GM18517 (cell line): Measurements from ENCODE around the gene MMS22L.

Experiments
- ATAC-seq: cut with Tn5 transposase; IDR thresholded peaks from one replicate; pipeline ENCODE4 v1.9.1; 2021; ENCODE audit warnings: mild to moderate bottlenecking, moderate library complexity; ENCODE audit not compliant: unreplicated experiment

MMS22L gene, protein sequence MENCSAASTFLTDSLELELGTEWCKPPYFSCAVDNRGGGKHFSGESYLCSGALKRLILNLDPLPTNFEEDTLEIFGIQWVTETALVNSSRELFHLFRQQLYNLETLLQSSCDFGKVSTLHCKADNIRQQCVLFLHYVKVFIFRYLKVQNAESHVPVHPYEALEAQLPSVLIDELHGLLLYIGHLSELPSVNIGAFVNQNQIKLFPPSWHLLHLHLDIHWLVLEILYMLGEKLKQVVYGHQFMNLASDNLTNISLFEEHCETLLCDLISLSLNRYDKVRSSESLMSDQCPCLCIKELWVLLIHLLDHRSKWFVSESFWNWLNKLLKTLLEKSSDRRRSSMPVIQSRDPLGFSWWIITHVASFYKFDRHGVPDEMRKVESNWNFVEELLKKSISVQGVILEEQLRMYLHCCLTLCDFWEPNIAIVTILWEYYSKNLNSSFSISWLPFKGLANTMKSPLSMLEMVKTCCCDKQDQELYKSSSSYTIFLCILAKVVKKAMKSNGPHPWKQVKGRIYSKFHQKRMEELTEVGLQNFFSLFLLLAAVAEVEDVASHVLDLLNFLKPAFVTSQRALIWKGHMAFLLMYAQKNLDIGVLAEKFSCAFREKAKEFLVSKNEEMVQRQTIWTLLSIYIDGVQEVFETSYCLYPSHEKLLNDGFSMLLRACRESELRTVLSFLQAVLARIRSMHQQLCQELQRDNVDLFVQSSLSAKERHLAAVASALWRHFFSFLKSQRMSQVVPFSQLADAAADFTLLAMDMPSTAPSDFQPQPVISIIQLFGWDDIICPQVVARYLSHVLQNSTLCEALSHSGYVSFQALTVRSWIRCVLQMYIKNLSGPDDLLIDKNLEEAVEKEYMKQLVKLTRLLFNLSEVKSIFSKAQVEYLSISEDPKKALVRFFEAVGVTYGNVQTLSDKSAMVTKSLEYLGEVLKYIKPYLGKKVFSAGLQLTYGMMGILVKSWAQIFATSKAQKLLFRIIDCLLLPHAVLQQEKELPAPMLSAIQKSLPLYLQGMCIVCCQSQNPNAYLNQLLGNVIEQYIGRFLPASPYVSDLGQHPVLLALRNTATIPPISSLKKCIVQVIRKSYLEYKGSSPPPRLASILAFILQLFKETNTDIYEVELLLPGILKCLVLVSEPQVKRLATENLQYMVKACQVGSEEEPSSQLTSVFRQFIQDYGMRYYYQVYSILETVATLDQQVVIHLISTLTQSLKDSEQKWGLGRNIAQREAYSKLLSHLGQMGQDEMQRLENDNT

DNA sequence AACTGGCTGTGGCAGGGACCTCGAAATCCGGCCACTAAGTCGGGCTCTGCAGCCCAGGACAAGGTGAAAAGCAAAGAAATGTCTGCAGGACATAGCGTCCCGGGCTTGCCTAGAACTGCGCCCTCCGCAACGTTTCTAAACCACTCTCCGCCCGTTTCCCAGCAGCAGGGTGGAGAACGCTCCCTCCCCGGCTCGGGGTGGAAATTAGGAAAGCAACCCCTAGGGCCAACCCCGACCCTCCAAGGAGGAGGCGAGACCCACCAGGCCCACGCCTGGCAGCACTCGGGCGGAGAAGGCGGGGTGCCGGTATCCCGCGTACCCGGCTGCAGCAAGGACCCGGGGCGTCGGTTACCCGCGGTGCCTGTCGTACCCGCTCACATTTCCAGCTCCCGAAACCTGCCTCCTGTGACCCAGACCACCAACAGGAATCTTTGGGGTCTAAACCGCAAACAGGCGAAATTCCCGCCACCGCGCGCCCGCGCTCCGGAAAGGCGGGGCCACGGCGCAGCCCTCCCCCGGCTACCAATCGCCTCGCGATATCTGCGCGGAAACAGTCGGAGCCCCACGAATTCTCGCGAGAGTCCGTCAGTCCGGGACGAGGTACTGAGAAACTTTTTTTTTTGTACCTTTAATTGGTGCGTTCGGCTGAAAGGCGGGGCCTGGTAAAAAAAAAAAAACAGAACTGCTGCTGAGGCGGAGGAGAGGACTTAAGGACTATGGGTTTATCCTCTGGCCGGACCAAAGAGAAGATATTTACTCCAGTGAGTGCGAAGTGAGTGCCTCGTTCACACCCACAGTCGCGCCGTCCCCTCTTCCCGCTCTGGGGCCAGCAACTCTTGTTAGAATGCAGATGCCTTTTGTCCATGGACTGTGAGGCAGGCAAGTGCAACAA, at the start of gene MMS22L:
Gene MMS22L, minus strand, starts transcription at position 491 of the 892 bp plus-strand sequence. CDS start 739 bp downstream, outside the sequence.
- ATAC-seq, result peak; percentile 97

DNA sequence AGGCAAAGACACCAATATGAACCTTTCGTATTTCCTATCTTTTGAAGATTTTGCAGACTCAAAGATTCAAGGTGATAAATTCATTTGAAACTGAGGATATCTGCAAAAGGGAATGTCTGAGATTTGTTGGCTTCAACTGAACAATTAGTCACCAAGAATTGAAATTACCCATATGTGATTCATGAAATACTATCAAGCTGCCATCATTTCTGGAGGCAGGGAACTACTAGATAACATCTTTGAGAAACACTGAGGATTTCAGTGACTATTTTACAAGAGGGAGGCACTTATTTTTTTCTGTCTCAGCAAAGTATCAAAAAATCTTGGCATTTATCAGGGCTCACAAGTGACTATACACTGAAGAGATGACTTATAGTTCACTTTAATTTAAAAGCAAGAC, 39.8 kb upstream of the MMS22L start:
- no peak for ATAC-seq

DNA sequence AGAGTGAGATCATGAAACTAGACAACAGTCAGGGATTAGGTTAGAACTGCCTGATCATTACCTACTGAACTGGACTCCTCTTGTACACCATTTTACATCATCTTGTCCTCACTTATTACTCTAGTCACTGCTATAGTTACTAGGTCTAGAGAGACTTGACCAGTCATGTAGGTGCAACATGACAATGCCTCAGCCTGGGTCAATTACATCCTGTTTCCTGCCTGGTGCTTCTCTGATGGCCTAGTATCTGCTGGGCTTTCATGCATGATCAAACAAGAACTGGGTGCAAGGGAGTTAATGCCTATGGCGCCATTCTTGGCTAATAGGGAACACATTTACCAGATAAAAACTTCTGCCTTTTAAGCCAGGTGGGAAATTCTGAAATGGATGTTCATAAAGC, 39.2 kb upstream of the MMS22L start:
- no peak for ATAC-seq

DNA sequence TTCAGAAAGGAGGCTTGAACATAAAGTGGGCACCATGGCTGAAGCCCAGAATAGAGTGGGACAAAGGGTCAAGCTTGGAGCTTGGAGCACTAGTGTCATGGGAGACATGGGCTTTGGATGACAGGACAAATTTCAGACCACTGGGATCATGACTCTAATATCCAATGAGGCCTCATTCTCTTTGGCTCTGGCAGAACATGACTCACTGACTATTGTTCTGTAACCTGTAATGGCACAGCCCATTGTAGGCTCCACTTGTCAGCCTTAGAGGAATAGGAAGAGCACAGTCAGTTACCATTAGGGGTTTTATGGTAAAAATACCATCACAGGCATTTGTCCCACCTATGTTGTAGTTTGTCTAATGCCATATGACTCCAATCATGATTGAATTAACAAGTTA, 34.0 kb upstream of the MMS22L start:
- no peak for ATAC-seq

DNA sequence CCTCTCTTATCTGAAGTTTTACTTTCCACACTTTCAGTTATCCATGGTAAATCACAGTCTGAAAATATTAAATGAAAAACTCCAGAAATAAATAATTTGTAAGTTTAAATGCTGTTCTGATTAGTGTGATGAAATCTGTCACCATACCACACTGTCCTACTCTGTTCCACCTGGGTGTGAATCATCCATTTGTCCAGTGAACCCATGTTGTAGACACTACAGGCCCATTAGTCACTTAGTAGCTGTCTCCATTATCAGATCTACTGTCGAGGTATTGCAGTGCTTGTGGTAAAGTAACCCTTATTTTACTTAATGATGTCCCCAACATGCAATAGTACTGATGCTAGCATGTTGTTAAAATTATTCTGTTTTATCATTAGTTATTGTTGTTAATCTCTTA, 29.2 kb upstream of the MMS22L start:
- no peak for ATAC-seq

DNA sequence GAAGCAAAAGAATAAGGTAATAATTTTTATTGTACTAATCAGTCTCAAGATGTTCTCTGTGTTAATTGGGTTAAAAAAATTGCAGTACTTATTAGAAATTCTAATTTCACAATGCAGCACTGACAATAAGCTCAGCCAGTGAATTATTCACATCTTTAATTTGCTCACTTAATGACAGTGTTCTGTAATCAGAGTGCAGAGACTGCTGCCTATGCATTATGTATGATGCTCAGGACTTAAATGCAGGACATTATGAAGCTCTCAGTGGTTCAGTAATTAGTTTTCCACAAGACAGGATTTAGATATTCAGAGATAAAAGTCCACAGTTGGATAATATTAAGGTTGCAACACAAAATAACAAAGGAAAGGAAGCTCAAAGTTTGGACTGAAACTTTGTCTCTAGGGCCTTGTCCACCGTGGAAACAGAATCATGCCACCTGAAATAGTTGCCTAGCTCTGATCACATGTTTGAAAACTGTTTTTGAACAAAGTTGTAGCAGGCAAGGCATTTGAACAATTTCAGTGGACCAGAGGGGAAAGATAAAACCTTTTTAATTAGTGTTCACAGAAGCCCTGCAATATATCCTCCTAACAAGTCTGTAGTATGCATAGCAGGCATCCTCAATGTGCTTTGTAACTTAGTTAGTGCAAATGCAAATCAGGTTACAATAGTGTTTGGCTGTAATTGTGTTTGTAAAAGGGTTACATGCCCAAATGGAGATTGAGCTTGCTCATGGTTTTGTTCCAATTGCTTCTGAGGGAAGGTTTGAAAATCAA, 23.7 kb upstream of the MMS22L start:
- ATAC-seq, result no peak

DNA sequence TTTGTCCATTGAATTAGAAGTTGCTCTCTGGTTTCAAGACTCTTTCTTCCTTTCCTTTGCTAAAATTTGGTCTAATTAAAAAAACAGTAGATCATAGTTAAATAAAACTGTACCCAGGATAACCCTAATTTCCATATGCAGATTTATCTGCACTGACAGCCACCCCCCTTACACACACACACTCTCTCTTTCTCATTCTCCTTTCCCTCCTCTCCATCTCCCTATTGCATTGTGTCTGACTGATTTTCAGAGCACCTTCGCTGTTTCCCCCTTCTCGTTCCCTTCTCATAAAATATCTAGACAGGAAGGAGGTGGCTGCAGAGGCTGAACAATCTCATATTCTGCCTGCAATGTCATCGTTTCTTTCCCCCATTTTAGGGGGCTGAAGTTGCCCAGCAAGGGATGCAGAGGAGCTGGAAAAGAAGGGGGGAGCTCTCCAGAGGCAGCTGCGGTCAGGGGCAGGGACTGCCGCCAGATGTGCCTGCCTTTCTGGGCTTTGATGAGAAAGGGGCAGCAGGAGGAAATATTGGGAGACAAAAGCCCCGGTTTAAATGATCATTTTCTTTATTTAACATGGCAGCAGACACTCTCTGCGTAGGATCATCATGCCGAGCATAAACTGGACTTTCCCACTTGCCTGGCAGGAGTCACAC, 22.5 kb upstream of the MMS22L start:
- no peak for ATAC-seq

DNA sequence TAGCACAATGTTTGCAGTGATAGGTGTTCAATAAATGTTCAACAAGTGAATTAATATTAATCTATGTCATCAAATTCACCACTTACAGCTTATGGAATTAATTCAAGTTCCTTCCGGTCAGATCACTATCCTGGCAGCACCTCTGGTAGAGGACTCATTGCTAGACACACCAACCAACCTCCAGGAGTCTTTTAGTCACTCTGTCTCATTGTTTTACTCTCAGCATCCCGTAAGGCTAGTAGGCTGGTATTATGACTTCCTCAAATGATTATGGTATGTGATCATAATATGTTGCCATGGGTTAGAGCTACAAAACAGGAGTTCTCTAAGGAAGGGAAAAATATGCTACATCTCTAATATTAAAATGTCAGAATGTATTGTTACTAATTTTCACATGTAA, 21.7 kb upstream of the MMS22L start:
- no peak for ATAC-seq

DNA sequence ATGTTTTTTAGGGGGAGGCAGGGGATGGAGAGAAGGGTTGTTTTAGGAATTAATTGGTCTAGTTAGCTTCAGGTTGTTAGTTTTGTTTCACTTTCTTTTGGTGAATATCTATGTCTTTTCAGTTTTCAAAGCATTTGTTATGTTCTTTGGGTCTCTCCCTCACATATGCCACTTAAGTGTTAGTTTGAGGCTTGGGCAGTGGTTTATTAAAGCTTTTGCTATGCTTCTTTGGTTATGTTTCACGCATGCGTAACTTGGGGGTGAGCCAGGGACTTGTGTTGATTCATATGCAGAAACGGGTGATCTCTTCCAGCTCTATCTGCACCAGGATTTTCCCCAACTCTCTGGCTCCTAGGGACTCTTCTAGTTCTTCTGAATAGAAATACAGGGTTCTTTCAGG, 11.4 kb upstream of the MMS22L start:
- no peak for ATAC-seq

DNA sequence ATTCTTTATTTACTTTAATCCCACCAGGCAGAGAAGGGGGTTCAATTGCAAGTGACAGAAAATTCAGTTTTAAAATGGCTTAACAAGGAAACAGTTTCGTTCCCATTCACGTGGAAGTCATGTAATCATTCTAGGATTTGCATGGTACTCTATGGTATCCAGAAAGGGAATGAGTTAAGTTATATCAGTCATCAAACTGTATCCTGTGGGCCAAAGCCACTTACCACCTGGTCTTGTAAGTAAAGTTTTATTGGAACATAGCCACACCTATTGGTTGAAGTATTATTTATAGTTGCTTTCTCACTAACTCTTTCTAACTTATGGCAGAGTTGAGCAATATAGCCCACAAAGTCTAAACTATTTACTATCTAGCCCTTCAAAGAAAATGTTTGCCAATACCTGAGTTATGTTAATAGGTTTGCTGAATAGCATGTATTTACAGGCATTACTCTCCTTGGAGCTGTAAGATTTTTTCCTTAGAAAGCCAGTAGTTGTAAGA, 10.2 kb upstream of the MMS22L start:
- ATAC-seq, result no peak

DNA sequence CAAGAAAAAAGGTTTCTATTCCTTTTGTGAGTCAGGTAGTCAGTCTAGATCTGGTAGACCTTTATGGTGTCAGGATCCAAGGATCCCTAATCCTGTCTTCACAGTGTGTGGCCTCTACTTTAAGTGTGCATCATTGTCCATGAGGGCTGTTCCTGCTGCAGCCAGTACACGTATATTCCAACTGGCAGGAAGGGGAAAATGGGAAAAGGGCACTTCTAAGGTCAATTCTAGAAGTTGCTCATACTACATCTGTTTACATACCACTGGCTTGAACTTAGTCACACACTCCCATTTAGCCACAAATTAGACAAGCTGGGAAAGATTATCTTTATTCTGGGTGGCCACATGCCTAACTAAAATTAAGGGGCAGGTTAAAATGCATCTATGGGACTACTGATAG, 9.7 kb upstream of the MMS22L start:
- no peak for ATAC-seq

DNA sequence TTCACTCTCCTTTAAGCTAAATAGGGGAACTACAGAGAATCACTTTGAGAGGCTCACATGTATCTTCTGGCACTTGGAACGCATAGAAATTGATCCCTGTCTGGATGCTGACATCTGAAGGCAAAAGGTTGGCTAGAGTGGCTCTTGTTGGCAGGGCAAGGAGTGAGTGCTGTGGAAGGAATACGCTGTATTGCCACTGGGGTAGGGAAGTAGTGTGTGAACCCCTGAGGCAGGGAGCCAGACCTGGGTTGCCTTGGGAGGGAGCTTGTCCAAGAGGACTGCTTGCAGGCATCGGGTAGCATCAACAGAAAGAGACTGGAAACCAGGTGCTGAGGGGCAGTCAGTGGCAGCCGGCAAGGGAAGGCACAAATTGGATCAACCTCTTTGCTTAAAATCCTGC, 8.9 kb upstream of the MMS22L start:
- no peak for ATAC-seq

DNA sequence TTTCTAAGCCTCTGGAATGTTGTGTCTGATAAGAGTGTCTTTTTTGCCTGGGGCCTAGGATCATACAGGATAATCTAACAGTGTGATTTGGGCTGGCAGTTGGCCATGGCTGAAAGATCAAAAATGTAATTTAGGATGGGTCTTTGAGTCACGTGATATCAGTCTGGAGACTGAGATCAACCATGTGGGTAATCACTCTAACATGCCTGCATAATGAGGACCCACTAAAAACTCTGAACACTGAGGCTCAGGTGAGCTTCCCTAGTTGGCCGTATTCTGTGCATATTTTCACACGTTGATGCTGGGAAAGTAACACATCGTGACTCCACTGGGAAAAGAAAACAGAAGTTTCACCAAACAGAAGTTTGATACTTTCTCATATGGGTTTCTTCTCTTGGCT, 6.3 kb upstream of the MMS22L start:
- ATAC-seq, result no peak

DNA sequence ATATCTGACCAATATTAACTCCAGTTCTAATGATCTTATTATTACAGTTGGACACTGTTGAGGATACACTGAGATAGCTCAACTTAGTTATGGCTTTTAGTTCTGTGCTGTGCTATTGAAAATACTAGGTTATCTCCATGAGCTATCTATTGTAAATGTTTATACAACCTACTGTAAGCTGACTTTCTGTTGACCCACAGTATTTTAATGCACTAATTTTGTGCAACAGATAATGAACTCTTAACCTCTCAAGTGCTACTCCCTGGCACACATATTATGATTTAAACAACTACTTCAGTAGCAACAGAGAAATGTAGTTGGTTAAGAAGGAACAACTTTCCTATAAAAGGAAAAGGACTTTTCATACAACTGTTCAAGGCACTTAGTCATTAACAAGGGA, 5.2 kb upstream of the MMS22L start:
- ATAC-seq, result no peak

DNA sequence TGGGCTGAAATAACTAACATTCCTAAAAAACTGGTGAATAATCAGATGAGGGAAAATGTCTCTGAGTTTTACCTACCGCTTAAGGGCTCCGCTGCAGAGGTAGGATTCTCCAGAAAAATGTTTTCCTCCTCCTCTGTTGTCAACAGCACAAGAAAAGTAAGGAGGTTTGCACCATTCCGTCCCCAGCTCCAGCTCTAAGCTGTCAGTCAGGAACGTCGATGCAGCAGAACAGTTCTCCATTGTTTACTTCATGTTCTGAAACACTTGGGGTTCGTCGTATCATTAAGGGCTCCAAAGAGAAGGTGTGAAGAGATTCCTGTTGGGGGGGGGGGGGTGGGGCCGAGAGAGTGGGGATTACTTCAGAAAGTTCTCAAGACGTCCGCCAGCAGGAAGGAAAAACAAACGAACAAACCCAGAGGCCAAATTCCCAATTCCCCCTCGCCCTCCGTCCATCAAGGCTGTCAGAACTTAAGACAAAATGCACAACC, 734 bp downstream of the MMS22L start:
- ATAC-seq, result no peak

DNA sequence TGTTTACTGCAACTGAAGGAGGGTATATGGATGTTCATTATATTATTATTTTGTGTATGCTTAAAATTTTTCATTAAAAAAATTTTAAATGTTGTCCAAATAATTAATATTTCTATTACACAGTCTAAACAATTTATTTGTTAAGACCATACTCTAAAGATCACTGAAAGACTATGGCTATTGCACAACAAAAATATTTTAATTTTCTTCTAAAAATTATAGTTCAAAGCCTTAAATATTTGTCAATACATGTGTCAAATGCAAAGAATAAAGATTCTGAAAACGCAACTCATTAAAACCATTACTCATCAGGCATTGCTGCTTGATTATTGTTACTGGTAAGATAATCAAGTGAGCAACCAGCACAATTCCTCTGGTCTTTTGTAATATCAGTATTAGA, 2.2 kb downstream of the MMS22L start:
- no peak for ATAC-seq

DNA sequence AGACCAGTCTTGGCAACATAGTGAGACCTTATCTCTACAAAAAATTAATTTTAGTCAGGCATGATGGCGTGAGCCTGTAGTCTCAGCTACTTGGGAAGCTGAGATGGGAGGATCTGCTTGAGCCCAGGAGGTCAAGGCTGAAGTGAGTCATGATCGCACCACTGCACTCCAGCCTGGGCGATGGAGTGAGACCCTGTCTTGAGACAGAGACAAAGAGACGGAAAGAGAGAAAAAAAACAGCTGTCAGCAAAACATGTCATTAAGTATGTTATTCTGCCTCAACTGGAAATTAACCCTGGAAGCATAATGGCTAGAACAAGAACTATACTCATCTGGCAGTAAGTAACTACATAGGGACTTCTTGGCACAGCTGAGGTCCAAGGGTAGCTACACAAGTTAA, 7.2 kb downstream of the MMS22L start:
- no peak for ATAC-seq

DNA sequence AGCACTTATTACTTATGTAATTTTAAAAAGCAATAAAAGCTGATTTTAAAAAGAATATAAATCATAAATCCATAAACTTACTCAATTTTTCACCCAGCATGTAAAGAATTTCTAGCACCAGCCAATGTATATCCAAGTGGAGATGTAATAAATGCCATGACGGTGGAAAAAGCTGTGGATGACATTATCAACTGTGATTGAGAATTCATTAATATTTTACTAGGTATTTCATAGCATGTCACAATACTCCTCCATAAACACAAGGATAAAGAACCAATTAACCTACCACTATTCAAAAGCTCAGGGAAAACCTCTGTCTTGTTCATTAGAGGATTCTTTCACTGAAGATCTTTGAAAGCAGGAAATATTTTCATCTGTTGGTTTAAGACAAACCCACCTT, 13.2 kb downstream of the MMS22L start:
- ATAC-seq, result no peak

DNA sequence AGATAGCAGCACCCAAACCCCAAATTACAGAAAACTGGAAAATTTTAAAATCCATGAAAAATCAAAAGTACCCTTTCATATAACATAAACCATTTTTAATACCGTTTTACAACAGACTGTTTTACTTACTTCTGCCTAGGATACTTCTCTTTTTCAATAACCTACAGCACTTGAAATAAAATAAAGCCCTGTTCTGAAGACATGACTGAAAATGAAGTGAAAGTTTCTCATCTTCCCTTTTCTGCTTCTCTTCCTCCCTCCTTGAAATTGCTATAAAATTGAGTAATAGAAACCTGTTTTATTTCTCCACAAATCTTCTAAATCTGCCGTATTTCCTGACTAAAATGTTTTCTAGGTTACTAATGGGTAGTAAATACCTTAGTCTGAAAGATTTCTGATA, 20.3 kb downstream of the MMS22L start:
- no peak for ATAC-seq
